NCI-H1694 (cell line): ENCODE results near the gene DNAAF8.

Experiments used
- DNase-seq: peaks from one replicate; lab custom pipeline; 2025; lab: John Stamatoyannopoulos, UW

DNAAF8 gene

GRCh38 chr16:4734063-4734729 lies at the start of gene DNAAF8, which contains the start of gene ANKS3:
Gene DNAAF8 (plus strand): TSS chr16:4734537. CDS start chr16:4736515, 1,978 bp downstream.
Gene ANKS3 (minus strand): TSS chr16:4734271. CDS start chr16:4730149, 4,122 bp downstream.
- DNase-seq = no peak

GRCh38 chr16:4684763-4685162 lies 49.6 kb upstream of the DNAAF8 start:
- no peak for DNase-seq

DNA sequence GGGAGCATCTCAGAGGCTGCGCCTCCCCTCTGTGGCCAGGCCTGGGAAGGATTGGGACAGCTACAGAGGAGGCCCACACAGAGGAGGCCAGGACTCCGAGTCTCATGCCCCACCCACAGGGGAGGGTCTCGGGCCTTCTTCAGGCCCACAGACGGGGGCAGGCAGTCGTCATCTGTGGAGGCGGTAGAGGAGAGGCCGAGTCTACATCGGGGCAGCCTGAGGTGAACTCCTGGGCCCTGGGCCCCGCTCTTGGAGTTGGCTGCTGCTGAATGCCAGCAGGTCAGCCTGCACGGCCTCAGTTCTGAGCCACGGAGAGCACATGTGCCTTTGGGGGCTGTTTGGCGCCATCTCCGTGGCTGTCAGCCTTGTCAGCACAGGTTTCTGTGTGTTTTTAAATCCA lies 49.0 kb upstream of the DNAAF8 start:
- no peak for DNase-seq

- DNase-seq = no peak
These were observed 48.4 kb upstream of the DNAAF8 start for GRCh38 chr16:4685776-4686496.

GRCh38 chr16:4686497-4687210 lies 47.7 kb upstream of the DNAAF8 start:
- DNase-seq = no peak

- no peak for DNase-seq
These were observed 46.9 kb upstream of the DNAAF8 start for GRCh38 chr16:4687416-4687815.

DNA sequence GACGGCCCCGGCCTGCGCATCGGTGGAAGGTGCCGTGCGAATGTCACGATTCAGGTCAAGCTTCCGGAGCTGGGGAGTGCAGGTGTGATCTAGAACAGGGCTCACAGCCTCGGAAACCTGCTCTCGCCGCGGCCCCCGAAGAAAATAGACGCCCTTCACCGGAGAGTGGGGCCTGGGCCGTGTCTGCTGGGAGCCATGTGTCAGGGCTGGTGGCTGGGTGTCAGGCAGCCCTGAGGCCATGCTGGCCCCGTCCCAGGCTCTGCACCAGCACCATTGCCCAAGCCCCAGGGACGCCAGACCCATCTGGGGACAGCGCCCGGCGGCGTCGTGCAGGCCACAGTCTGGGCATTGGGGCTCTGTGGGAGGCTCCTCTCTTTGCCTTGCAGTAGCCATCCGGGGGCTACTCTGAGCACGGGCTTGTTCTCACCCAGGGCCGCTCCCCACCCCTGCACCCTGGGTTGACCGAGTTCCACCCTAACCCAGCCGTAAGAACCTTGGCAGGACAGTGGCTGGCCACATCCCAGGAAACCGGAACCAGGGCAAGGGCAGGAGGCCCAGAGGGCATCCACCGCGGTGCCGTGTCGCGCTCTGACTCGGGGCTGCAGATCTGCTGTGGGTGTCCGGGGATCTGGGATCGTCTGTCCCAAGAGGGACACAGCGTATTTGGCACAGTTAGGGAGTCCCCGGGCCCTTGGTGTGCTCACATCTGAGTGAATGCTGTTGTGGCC lies 46.2 kb upstream of the DNAAF8 start:
- no peak for DNase-seq

- DNase-seq = no peak
These were observed 45.7 kb upstream of the DNAAF8 start for GRCh38 chr16:4688674-4689045.

DNA sequence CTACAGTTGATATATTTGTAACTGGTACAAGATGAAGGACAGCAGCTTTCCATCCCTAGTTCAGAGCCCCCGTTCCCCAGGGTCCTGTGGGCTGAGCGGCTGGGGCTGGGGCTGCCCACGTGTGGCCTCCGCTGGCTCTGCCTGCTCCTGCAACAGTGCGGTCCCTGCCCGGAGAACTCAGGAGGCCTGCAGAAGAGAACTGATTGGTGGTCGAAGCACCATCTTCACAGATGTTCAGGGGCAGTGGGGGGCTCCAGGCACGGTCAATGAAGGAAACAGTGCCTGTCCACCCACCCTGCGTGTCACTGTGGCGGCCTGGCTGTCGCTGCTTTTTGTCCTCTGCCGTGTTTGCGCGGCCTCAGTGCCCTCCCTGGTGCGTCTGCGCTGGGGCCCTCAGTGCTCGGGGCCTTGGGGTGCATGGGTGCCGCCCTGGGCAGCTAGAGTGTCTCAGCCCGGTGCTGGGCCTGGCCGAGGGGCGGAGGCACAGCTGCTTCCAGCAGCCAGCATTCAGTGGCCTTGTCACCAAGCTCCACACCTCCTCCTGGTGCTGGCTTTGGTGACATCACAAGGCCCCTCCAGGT lies 45.2 kb upstream of the DNAAF8 start:
- no peak for DNase-seq

GRCh38 chr16:4689864-4690704 lies 44.3 kb upstream of the DNAAF8 start:
- no peak for DNase-seq

- no peak for DNase-seq
These were observed 43.2 kb upstream of the DNAAF8 start for GRCh38 chr16:4690946-4691665.

GRCh38 chr16:4691666-4692412 lies 42.5 kb upstream of the DNAAF8 start:
- DNase-seq = no peak

DNA sequence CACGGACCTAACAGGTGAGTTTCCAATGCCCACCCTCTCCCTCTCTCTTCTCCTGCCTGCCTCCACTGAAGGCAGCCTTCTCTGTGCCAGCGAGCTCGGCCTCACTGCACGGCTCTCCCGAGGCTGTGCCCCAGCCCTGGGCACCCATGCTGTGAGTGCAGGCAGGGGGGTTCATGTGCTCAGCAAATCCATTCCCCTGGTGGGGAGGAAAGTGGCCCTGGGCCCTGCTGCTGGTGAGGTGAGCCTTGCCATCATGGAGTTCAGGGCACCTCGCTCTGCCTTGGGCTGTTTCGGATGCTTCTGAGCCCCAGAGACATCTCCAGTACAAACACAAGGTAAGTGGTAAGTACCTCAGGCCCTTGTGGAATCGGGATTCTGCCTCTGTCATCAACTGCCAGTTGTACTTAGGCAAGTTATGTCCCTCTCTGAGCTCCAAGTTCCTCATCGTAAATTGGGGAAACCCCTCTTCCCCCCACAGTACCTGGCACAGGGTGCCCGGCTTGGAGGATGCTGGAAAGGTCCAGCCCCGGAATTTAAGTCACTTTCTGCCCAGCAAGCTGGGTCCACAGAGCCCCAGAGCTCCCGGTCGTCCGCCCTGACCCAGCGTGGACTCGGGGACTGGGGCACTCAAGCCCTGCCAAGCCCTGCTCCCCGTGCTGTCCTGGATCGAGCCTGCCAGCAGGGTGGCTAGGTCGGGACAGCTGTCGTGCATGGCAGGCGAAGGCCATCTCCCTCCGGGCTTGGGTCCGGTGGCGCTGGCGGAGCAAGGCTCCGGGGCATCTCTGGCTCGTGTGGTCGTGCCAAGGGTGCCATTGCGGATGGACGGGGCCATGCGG lies 41.7 kb upstream of the DNAAF8 start:
- no peak for DNase-seq

- DNase-seq = peak; percentile 70
These were observed 40.9 kb upstream of the DNAAF8 start, which contains the start of gene NUDT16L1 for GRCh38 chr16:4693296-4693955. Gene NUDT16L1 (plus strand): TSS chr16:4693562. CDS start chr16:4693727, 165 bp downstream.

GRCh38 chr16:4693956-4694641 lies 40.2 kb upstream of the DNAAF8 start:
- DNase-seq = no peak

DNA sequence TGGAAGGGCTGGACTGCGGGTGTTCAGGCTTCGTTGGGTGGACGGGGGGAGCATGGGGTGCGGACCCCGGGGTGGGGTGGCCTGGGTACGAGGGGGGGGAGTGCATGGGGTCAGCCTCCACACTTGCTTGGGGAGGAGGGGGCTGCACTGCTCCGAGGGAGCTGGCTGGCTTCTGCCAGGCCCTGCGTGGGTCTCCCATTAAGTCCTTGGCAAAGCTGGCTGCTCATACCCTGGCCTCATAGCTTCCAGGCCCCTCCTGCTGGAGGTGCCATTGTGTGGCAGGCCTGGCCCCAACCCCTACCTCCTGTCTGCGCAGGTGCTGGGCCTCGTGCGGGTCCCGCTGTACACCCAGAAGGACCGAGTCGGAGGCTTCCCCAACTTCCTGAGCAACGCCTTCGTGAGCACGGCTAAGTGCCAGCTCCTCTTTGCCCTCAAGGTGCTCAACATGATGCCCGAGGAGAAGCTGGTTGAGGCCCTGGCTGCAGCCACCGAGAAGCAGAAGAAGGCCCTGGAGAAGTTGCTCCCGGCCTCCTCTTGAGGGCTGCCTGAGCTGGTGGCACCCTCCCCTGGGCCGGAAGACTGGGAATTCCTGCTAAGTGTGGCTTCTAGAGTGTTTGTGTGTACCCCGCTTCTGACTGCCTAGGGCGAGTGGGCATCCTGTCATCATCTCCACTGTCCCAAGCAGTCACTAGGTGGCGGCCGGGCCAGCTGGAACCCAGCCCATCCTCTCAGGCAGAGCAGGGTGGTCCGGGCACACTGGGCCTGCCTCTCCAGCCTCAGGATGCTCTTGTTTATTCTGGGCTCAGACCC lies 39.5 kb upstream of the DNAAF8 start:
- DNase-seq = no peak
